Measurements from ENCODE around the gene GINS2.

- TF ChIP-seq CTCF (IDR thresholded peaks at IDR 0.05): no peak
- no peak for TF ChIP-seq POLR2AphosphoS5 (IDR thresholded peaks at IDR 0.05; ENCODE audit: insufficient read depth in 1 of 2, low read depth in 1 of 2)
- no peak for TF ChIP-seq POLR2A (IDR thresholded peaks at IDR 0.05)
Measured at GRCh38 chr16:85736921-85737320, 48.2 kb upstream of the GINS2 start.

All from vagina (tissue), 2 donors.